HG02970 (cell line): ENCODE data around the gene ATXN7L3.

ENCODE experiments used
- ATAC-seq: cut with Tn5 transposase; IDR thresholded peaks from one replicate; pipeline ENCODE4 v1.9.1; 2021; ENCODE audit warnings: mild to moderate bottlenecking, moderate library complexity, moderate number of reproducible peaks; ENCODE audit not compliant: unreplicated experiment, low FRiP score

ATXN7L3 gene

DNA sequence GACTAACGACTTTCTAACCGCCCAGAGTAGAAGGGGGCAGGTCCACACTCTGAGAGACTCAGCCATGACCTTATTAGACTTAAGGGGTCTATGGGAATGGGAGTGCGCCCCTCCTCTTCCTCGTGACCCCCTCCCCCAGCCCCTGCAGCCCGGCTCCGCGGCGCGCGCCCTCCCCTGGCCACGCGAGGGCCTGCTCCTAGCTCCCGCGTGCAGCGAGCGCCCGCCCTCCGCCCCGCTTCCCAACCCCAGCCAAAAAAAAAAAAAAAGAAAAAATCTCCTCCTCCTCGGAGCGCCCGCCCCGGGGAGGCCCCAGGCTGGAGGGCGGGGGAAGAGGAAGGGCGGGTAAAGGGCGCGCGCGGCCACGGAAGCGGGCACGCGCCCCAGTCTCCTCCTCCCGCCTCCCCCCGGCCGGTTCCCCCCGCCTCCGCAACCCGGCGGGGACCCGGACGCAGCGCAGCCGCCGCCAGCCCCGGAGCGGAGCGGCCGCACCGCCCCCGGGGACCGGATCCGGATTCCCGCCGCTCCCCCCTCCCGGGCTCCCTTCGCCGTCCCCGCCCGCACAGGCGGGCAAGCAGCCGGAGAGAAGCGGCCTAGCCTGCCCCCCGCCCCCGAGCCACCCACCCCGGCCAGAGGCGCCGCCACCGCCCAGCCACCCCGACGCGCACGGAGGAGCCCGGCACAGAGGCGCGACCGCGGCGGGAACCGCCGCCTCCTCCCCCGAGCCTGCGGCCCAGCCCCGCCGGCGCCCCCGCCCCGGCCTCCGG lies 18.8 kb upstream of the ATXN7L3 start:
- peak; percentile 43 for ATAC-seq

DNA sequence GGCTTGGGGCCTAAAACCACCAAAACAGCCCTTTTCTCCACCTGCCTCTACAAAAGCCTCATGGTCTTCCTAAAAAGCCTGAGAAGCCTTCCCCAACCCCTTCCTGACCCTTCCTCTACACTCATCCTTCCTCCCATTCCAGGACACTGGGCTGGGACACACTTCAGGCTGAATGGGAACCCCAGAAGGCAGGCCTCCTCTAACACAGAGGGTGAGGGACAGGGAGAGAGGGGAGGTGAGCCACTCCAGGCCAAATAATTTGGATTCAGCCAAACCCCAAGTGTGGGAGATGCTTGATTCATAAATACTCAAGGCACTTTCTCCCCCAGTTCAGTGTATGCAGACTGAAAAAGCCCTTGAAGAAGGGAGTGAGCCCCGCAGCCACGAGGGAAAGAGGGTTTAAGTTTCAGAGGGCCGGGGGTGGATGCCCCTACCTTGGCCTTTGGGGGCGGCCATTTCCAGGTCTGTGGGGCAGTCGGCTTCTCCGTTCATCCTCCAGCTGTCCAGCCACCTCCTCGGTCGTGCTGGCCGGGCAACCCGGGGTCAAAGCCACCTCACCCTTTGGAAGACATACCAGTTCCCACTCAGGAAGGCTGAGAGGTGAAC lies 18.2 kb upstream of the ATXN7L3 start:
- ATAC-seq, result no peak

DNA sequence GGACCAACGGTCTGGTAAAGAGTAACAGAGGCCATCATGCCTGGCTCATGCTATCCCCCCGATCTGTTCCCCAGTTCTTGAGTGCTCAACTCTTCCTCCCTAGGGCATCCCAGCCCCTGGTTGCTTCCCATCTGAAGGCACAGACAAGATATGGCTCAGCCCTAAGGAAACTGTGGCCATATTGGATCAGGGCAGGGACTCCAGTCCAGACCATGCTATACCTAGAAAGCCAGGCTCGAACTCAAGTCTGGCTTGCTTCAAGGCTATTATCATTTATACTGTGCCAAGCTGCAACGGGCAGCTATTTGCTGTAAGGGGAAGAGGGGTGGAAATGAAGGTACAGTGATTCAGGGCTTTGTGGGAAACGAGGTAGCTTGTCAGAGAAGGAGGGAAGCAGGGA lies 17.0 kb upstream of the ATXN7L3 start:
- no peak for ATAC-seq

DNA sequence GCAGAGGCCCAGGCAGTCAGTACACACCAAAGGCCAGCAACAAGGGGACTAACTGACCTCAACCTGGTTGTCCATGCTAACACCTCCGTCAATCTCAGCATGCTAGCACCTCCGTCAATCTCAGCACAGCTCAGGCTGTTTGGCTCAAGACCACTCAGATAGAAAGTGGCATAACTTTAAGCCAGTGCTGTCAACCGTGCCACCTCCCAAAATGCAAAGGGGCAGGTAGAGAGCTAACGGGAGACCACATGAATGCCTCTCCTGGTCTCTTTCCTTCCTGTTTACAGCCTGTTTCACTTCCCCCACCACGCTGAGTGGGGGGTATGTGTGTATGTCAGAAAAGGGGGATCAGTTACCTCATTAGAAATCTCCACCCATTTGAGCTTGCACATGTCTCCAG lies 16.5 kb upstream of the ATXN7L3 start:
- ATAC-seq, result no peak

DNA sequence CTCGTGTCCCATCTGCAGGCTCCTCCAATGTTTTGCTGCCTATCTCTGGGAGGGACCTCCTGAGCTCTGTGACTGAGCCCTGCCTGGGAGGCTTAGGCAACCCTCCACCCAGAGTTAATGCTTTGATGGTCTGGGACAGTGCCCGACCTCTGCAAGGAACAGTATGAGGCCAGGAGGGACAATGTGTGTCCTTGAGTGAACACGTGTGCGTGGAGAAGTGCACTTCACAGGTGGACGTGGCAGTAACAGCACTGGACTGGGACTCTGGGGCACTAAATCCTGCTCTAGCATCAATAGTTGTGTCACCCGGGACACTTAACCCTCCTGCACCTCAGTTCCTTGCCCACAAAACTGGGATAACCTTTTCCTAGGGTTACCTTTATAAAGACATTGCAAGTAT lies 15.2 kb upstream of the ATXN7L3 start:
- no peak for ATAC-seq

DNA sequence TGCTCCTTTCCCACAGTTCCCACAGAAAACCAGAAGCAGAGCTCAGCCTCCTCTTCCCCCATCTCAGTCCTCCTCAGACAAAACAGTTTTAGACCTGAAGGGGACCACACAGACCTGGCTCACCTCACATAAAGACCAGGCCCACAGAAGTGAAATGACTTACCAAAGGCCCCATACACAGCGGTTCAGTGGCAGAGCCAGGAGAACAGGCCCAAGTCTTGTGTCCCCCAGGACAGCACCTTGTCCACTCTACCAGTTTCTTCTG lies 14.5 kb upstream of the ATXN7L3 start:
- ATAC-seq, result no peak

DNA sequence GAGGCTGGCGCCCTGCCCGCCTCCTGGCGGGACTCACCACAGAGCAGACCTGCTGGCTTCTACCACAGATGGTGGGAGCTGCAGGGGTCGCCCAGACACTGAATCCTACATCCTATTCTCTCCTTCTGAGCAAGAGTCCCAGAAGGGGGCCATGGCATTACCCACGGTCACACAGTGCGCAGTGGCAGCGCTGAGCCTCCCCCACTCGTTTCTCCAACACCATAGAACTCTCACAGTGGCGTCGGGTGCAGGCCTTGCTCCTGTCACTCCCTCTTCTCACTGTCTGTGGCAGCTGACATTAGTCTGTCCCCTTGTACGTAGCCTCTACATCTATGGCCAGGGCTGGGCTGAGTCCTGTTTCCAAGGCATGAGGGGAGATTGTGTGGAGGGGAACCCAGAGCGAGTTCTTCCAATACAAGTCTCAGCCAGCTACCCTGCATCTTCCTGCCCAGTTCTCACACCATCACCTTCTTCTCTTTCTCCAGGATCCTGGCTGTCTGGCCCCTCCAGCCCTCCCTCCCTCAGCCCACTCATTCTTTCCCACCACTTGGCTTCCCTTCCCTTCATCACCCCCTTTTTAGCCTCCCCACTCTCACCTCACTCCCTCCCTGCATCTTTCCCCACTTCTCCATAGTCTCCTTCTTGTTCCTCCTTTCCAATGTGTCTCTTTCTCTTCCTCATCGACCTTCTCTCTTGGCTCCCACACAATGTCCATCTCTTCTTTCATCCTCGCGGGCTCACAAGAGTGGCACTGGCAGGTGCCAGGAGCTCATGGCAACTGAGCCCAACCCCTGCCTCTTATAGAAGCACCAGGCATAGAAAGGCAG lies 13.9 kb upstream of the ATXN7L3 start:
- ATAC-seq, result no peak

DNA sequence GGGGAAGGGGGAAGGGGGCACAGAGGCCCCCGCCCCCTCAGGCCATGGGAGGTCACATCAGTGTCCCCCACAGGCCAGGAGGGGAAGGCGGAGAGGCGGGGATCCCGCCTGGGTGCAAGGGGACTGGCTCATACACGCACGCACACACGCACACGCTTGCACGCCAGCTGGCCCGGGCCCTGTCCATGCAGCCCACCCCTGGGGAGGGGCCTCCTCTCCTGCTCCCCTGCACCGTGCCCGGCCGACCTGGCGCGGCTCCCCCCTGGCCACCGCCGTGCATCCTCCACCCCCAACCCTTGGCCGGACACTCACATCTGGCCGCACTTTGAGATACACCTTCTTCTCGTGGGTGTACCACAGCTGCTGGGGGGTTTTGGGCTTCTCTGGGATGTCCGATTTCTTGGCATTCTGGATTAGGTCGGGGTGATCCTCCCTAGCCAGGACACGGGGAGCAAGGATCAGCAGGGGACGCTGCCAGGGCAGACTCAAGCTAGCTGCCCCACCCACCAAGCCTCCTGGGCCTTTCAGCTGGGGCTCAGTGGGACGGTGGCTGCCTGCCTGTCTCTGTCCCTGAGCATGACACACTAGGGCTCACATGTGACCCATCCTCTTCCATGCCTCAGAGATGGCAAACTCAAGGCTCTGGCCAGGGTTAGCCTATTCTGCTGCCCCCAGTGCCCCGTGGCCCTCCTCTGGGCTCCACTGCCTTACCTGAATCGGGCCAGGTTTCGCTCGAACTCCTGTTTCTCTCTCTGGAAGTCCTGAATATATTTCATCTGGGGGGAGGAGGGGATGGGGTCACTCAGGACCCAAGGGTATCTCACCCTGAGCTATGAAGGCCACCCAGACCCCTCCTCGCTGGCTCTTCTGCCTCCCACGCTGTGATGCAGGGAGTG lies 13.1 kb upstream of the ATXN7L3 start:
- no peak for ATAC-seq

DNA sequence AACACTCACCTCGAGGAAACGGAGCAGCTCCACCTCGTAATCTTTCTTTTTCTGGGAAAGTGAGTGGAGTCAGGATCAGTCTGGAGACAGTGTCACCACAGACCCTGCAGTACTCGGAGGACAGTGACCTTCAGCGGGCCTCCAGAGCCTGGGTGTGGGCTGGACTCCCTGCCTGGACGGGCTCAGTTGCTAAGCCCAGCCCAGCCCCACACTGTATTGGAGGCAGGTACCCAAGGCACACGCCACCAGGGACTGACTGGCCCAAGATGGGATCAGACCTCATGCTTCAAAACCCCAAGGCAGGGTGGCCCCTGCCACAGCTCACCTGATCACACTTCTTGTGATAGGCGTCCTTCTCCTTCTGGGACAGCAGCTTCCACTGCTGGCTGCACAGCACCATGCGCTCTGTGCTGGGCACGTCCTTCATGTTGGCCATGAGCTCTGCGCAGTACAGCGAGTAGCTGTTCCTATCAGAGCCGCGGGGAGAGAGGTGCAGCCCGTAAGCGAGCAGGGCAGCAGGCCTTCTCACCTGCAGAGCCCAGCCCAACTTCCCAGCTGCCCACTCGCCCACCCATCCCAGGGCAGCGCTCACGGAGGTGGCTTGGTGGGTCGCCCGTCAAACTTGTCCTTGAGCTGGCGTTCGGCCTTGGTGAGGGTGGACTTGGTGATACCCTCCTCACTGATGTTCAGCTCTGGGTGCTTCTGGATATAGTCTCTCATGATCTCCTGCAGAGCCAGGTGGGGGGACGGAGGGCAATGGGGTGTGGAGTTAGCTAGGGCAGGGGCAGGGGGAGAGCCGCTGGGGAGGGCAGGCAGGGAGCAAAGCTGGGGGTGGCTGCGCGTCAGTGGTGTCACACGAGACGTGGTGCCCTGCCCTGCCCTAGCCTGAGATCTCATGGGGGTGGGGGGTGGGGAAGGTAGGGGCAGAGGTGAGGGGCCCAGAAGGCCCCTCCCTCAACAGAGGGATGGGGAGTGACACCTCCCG lies 11.9 kb upstream of the ATXN7L3 start:
- no peak for ATAC-seq

DNA sequence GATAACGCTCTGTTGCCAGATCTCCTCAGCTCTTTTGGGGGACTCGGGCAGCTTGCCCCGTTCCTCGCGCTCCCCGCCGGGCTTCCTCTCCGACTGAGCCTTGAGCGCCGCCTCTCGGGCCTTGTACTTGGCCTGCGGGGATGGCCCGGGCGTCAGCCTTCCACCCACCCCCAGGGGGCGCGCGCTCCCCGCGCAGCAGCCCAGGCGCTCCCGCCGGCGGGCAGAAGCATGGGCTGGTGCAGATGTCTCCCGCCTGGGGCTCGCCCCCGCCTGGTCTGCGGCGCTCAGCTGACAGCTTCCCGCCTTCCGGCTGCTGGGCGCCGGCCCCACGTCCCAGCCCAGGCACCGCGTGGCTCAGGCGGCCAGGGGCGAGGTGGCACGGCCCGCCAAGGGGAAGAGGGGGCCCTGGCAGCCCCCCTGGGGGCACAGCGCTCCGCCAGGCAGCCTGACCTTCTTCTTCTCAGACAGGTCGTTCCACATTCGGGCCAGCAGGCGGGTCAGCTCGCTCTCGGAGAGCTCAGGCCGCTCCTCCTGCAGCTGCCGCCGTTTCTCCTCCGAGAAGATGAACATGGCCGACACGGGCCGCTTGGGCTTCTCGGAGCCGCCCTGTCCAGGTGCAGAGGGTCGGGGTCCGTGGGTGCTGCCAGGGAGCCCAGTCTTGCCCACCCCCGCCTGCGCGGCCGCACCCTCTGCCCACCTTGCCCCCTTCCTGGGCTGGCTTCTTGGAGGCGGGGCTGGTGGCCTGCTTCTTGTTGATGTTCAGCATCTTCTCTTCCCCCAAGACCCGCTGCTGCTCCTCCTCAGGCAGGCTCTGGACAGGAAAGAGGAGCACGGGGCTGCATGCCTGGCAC lies 10.9 kb upstream of the ATXN7L3 start:
- ATAC-seq, result peak; percentile 85

DNA sequence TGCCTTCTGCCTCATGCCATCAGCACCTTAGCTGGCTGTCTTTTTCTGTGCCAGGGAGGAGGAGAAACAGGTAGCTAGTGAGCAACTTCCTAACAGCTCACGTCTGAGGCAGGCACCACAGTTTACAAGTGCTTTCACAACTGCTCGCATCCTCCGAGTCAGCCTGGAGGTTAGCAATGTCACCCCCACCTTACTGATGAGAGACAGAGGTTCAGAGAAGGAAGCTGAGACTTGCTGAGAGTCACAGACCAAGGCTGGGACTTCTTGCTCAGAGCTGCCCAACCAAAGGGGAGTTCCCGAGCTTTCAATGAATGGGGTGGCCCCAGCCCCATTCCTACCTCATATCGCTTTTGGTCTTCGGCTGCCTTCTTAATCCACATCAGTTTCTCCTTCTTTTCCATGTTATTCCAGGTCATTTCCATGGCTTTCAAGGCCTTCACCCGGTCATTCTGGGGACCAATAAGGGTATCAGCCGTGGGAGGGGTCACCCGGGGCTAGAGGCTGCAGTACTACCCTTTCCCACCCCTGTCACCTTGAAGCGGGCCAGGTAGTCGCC lies 10.2 kb upstream of the ATXN7L3 start:
- no peak for ATAC-seq

DNA sequence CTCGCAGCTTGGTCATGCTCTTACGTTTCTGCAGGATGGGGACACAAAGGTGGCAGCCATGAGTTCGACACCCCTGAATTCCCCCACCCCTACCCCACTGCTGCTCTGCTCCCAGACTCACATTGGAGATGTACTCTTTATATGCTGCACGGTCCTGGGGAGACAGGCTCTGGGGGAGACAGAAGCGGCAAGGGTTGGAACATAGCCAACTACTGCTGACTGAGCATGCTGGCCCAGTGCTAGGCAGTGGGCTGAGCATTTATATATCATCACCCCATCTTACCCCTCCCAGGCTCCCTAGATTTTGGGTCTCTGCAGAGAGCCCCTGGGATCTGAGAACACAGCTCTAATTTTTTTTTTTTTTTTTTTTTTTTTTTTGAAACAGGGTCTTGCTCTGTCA lies 8.1 kb upstream of the ATXN7L3 start:
- no peak for ATAC-seq

DNA sequence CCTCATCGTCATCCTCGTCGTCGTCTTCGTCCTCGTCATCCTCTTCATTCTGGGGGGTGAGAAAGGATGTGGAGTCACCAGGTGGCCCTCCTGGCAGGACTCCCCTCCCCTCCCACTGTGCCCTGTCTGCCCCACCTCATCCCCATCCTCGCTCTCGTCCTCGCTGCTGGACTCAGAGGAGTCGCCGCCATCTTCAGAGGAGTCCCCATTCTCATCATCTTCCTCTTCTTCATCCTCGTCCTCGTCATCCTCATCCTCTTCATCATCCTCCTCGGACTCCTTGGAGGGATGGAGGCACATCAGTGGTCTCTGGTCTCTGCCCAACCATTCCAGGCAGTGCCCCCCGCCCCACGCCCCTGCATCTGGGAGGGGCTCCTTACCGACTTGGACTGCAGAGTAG lies 7.6 kb upstream of the ATXN7L3 start:
- ATAC-seq, result no peak

DNA sequence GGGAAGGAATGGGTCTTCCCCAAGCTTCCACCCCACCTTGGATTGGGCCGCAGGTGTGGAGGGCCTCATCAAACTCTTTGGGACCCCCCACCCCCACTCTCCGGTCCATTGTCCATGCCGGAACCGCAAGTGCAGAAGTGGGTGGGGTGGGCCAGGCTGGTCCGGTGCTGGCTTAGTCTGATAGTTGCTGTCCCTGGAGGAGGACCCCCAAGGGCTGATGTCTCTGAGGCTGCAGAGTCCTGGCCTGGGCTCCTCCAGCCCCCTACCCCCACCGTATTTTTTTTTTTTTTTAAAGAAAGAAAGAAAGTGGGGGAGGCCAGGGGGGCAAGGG lies 7.1 kb upstream of the ATXN7L3 start:
- ATAC-seq, result no peak

DNA sequence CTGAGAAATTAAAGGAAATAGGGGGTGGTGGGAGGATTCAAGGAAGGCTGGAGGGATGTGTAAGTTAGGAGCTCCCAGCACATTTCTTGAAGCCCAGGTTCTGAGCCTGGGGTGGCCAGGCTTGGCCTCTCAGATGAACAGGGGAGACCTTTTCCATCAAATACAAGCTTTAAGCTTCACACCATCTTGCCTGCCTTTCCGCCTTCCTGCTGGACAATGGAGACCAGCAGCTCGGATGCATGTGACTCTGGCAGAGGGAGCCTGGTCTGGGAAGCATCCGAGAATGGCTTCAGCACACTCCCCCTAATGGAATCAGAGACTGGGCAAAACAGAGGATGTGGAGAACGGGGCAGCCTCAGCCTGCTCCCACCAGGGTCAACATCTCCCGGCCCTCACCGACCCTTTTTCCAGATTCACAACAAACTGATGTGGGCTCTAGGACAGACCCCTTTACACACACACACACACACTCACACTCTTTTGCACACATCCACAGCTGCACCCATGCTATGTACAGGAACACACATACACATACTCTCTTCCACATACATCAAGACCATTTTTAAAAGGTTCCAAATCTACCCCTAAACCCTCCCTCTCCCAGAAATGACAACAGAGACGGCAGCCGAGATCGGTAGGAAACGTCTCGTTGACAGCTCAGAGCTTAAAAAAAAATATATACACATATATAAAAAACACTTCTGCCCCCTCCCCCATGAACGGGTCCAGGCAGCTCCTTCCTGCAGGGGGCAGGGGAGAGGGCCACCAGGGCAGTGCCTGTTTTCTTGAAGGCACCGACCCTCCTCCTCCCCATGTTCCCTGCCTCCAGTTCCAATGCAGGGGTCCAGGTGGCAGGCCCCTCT lies 6.5 kb upstream of the ATXN7L3 start:
- no peak for ATAC-seq

DNA sequence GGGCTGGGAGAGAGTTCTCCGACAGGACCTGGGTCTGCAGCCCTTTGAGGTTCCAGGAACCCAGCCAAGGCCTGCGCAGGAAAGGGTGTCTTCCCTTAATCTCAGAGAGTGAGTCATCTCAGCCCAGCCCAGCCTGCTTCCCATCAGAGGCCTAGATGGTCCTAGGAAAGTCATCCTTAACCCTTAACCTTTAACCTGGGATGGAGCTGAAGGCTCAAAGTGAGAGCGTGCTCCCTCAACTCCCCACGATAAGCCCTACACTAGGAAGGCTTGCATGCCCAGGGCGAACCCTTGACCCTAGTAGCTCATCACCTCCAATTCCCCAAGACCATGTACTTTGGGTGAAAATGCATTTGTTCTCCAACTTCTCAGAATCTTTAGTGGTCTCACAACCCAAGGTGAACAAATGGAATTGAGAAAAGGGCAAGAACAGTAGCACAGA lies 4.8 kb upstream of the ATXN7L3 start:
- ATAC-seq, result no peak

DNA sequence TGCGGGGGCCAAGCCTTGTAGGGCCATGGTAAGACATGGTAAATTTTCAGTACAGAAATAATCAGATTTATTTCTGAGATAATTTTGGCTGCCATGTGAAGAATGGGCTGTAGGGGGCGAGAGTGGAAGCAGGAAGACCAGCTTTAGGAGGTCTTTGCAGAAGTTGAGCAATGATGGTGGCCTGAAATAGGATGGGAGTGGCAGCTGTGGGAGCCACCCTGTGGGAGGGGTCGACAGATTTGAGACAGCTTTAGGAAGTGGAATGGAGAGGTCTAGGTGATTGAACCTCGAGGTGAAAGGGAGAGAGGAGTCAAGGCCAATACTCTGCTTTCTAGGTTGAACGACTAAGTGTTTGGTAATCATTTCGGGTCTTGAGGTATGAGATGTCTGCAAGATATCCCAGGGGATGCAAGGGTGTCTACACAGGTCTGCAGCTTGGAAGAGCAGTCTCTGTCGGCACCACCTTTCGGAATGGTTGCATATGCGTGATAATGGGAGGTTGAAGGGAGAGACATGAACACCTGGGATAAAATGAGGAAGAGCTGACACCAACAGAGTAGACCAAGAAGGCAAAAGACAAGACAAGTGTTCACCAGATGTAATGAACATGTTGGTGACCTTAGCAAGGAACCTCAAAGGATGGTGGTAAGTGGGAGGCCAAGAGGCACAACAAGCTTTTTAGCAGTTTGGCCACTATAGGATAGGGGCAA lies 4.2 kb upstream of the ATXN7L3 start:
- no peak for ATAC-seq
